Hematopoietic multipotent progenitor cell treated with erythropoietin and hydrocortisone succinate and interleukin-3 and kit ligand, for 17 days (in vitro differentiated cells): ENCODE results near the gene C17orf67.

Source experiments
- DNase-seq: peaks from one replicate; pipeline ENCODE4 v3.0.0-alpha.2; 2015; ENCODE audit warnings: low spot score

Gene C17orf67

GRCh38 chr17:56833809-56834379 lies at the start of gene C17orf67, which contains the start of gene DGKE:
Gene C17orf67 (minus strand): TSS chr17:56833920. CDS start chr17:56815810, 18,110 bp downstream.
Gene DGKE (plus strand): TSS chr17:56834151. CDS start chr17:56834796, 645 bp downstream.
- peak; percentile 98 for DNase-seq

GRCh38 chr17:56881685-56882295 lies 48.1 kb upstream of the C17orf67 start:
- DNase-seq = no peak

DNA sequence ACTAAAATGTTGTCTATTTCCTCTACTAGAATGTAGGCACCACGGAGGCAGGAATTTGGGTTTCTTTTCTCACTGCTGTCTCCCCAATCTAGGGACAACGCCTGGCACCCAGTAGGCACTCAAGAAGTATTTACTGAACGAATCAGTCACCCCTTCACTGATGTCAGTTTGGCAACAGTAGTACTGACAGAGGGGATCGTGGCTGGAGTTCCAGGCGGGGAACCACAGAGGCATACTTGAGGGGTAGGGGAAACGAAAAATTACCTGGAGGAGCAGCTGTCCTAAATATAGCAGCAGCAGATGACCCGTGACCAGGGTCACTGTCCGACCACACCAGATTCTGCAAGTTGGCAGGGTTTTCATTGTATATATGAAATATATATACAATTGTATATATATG lies 46.9 kb upstream of the C17orf67 start:
- DNase-seq = no peak

GRCh38 chr17:56880133-56880532 lies 46.4 kb upstream of the C17orf67 start:
- no peak for DNase-seq

DNA sequence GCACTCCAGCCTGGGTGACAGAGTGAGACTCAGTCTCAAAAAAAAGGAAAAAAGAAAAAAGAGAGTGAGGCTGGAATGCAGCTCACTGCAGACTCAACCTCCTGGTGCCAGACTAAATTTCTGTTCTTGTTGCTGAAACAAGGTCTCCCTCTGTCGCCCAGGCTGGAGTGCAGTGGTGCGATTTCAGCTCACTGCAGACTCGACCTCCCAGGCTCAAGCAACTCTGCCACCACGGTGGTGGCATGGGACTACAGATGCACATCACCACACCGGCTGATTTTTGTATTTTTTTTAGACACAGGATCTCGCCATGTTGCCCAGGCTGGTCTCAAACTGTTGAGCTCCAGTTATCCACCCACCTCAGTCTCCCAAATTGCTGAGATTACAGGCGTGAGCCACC lies 45.6 kb upstream of the C17orf67 start:
- DNase-seq = no peak

- DNase-seq = no peak
Measured at GRCh38 chr17:56876766-56877179, 43.1 kb upstream of the C17orf67 start.

DNA sequence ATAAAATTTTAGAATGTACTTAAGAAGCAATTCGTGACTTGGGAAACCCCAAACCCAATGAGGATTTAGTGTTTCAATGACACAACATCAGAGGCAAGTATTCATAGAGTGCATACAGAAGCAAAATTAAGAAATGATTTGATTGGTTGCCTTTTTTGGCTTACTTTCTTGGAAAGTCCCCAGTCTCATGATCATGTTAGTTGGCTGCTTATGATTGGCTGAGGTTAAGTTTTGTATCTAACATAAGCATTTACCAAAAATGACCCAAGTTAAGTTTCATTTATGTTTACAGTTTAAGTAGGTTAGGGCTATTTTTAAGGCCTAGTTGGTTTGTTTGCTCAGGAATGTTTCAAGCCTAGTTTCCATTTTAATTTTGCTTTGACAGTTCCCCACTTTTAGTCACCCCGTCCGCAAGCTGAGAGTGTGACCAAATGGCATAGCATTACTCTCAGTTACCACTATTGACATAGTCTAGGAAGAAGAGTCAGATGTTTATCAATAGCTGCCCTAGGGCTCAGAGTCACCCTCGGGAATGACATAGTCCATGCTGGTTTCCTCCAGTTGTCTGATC lies 36.4 kb upstream of the C17orf67 start:
- DNase-seq = no peak

GRCh38 chr17:56868716-56869115 lies 35.0 kb upstream of the C17orf67 start:
- no peak for DNase-seq

DNA sequence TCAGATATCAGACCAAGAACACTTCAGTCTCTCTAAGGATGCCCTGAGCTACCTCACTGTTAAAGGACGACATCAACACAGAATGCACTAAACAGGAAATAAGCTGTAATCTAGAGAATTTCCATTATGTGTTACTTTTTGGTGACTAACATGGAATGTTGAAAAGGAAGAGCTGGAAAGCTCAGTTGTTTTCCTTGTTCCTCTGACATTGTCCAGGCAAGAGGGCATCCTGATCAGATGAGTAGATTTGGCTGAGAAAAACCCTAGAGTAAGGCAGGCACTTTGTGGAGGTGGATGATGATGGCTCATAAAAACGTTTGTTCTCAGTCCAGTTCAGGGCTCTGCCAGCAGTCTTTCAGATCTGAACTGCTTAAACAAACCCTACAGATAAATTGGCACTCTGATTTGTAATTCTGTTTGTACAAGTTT lies 34.2 kb upstream of the C17orf67 start:
- no peak for DNase-seq

DNA sequence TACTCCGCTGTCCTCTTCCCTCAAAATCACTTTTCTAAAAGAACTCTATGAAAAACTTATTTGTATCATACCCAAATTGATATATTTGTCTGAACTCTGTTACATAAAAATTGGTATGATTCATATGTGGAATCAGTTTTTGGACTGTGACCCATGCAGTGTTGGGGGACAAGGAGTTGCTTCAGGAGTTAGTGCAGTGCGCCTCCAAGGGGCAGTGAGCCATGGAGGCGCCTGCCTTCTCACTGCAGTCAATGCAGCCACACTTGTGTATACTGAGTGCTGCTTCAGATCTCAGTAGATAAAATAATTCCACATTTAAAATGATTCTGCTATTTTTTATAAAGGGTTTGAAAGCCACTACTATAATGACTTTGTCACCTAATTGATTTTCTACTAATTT lies 32.8 kb upstream of the C17orf67 start:
- peak; percentile 36 for DNase-seq

DNA sequence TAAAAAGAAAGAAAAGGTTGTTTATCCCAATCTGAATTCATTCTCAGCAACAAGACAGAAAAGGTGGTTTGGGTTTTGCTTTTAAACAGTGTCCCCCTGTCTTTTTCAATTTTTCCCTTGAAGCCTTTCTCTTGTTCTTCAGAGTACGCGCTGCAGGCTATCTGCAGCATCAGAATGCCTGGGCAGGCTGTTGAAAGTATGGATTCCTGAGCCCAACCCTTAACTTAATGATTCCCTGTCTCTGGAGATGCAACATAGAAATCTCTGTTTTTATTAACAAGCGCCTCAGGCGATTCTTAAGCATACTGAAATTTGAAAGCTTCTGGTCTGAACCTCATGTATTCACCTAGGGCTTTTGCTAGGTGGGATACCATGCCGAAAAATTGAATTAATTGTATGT lies 32.4 kb upstream of the C17orf67 start:
- no peak for DNase-seq

GRCh38 chr17:56863974-56864373 lies 30.3 kb upstream of the C17orf67 start:
- DNase-seq = no peak

DNA sequence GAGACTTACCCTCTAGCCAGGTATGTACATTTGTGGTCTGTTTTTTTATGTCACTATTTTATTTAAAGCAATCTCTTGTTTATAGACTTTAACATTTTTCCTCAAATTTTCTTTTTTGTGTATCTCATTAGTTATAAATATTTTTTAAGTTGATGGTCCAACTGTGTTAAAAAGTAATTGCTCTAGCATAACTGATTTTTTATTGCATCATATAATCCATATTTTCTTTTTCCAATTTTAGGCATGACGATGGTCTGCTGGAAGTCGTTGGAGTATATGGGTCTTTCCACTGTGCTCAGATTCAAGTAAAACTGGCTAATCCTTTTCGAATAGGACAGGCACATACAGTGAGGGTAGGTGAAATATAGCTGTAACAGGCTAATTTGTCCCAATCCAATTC lies 28.2 kb upstream of the C17orf67 start:
- DNase-seq = no peak

DNA sequence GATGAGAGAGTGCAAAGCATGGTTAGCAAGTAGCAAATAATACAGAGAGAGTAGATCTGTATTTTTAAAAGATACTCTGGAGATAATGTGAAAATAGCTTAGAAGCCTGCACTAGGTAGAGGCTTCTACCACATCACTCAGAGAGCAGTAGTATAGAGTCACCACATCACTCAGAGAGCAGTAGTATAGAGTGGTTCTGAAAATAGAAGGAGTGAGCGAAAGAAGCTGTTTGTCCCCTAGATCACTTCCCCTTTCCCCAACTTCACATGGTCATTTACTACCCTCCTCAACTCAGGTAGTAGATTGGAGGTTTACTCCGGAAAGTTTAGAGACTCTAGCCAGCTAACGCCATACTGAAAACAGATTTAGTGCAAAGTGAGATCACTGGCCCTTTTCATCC lies 17.3 kb upstream of the C17orf67 start:
- no peak for DNase-seq

DNA sequence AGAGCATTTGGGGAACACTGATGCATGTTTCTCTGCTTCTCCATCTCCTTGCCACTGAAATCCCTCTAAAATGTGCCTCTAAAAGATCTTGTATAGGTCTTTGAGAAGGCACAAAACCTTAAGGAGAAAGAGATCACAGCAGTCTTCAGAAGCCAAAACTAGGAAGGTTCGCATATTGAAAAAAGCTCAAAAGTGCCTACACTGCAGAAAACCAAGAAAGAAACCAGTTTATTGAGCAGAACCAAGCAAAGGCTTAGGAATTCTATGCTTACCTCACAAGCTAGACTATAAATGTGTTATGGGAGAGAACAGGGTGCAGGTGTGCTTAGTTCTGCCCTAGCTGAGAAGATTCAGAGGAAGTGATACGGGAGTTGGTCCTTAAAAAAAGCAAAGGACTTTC lies 16.9 kb upstream of the C17orf67 start:
- no peak for DNase-seq

- DNase-seq = no peak
Measured at GRCh38 chr17:56849131-56849530, 15.4 kb upstream of the C17orf67 start.

- DNase-seq = no peak
Measured at GRCh38 chr17:56847106-56847505, 13.4 kb upstream of the C17orf67 start.

DNA sequence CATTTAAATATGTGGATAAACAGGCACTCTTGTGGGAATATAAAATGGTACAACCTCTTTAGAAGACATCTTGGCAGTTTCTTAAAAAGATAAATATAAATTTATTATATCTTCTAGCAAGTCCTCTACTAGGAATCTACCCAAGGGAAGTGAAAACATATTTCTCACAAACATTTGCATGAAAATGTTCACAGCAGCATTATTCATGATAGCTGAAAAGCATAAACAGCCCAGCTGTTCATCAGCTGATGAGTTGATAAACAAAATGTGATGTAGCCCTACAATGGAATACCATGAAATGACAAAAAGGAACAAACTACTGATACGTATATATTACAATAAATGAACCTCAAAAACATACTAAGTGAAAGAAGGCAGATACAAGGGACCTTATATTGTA lies 12.2 kb upstream of the C17orf67 start:
- DNase-seq = no peak

- DNase-seq = no peak
Measured at GRCh38 chr17:56842577-56842976, 8.9 kb upstream of the C17orf67 start.

- no peak for DNase-seq
Measured at GRCh38 chr17:56838687-56839086, 5.0 kb upstream of the C17orf67 start.

DNA sequence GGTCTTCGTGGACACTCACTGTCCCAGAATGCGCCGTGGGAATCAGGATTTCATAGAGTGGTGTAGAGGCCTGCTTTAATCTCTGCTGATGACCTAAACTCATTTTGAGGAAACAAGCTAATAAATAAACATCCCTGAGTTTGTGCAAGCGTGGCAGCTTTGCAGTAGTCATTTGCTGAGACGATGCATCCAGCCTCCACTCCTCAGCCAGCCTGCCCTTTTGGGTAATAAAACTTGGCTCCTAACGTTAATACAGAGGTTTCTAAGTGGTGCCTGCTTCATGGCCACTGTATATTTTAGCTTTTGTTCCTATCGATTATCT lies 1.5 kb upstream of the C17orf67 start:
- no peak for DNase-seq

GRCh38 chr17:56834380-56835263 lies 902 bp upstream of the C17orf67 start:
- no peak for DNase-seq
